GM19467 (cell line): ENCODE measurements around the gene LDB2.

Experiments
- ATAC-seq: cut with Tn5 transposase; IDR thresholded peaks from one replicate; pipeline ENCODE4 v1.9.1; 2021; ENCODE audit warnings: mild to moderate bottlenecking, moderate library complexity; ENCODE audit not compliant: unreplicated experiment

Gene LDB2

DNA sequence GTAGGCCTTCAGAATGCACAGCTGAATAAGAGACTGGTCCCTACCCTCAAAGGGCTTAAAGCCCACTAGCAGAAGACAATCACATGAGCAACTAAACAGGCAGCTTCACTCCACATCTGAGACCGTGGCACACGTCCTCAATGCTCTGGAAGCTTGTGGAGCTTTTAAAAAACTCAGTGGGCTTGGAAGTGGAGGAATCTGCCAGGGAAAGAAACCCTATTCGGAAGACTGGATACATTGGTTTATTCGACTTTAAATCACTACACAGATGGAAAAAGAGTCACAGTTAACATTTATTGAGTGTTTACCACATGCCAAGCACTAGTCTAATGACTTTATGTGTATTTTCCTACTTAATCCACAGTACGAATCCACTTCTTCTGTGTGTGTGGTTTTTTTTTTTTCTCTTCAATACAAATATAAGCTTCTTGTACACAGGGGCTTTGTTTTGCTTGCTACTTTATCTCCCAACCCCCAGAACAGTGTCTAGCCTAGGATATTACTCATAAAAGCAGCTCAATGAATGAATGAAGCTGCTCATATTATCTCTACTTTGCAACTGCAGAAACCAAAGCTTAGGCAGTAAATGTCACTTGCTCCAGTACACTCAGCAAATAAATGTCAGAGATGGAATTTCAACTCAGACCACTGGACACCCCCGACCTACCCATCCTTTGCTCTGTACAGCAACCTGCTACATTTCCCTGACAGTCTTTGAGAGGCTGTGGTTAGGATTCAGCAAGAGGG is 137.7 kb downstream of the LDB2 start:
- no peak for ATAC-seq

DNA sequence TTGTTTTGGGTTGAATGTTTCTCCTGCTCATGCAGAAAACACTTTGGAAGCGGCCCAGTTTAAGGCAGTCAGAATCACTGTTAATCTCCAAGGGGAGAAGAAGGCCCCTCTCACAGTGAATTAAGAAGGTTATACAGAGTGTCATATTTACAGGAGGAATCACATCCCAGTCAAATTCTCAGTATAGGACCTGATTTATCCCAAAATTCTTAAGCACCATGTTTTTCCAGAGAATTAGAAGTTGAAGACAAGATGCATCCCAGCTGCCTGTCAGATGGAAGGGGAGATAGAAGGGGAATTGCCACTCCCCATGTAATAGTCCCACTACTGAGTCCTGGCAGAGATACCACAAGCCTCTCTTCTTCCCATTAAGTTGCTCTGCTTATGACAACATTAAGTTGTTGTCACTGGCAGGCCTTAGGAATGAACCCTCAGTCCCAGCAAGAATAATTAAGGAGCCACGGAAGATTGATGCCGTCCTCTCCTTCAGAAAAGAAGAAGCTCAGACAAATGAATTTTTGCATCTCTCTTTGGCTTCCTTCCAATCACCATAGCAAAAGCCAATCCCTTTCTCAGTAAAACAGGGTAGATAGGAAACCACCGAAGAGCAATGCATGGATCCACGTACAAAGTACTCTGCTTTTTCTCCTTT is 138.4 kb downstream of the LDB2 start:
- ATAC-seq = no peak

DNA sequence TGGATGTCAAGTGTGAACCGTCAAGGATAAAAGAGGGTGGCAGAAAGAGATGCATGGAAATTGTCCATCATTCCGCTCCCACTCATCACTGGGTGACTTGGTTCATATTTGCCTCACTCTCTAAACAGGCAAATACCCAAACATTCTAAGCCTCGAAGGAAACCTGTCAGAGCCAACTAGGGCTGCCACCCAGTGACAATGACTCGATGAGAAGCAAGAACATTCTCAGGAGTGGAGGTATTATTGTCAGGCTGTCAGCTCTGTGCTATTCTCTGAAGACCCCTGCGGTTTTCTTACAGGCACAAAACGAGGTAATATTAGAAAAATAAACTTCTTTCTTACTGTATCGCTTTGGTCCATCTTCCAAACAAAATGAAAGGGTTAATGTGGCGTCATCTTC is 139.6 kb downstream of the LDB2 start:
- no peak for ATAC-seq

DNA sequence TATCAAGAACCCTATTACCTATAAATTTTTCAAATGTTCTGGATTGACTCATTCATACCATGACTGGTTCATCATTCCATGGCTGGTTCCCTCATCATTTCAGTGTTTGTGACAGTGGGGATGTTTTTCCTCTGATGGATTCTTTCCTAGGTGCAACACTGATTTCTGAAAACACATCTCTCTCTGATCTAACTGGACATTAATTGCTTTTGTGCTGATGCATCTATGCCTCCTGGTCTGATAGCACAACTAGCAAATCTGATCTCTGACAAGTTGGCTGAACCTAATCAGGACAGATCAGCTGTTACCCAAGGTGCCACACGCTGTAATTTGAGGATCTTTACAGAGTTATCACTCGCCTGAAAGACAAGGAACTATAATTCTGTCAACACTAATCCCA is 140.2 kb downstream of the LDB2 start:
- no peak for ATAC-seq

DNA sequence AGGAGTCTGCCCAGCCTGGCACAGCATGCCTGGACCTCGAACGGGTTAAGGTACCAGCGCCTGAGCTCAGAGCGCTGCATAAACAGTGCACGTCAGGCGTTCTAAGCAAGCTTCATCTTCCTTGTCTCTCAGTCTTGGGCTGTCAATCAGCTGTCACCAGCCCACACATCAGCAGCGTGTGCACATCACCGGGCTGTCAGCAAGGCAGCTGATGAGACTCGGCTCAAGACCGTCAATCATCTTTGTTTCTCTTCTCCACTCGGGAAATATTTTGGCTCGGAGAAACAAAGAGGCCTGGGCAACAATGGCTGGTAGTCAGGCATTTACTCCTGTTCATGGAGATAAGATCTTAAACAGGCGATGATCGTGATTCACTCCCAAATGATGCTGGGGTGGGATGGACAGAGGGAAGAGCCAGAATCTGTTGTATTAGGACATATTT is 141.3 kb downstream of the LDB2 start:
- no peak for ATAC-seq

DNA sequence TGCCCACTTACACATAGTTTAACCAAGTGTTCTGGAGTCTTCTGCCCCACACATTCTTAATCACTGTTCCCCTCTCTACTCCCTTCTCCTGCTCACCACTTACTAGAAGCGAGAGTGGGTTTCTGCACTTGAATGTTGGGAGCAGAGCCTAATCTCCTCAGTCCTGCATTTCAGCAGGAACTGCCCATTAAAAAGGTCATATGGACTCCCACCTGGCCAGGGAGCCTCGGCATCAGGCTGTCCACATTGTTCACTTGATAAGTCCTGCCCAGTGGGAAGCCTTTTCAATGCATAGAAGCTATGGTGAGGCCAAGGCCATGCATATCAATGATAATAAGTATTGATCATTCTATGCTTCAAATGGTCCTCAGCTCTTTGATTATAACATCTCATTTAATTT is 144.3 kb downstream of the LDB2 start:
- ATAC-seq = no peak

- no peak for ATAC-seq
Measured at GRCh38 chr4:16752150-16752549, 146.3 kb downstream of the LDB2 start.

- no peak for ATAC-seq
Measured at GRCh38 chr4:16750882-16751642, 147.4 kb downstream of the LDB2 start.

- no peak for ATAC-seq
Measured at GRCh38 chr4:16750216-16750615, 148.2 kb downstream of the LDB2 start.

GRCh38 chr4:16745887-16746286 is 152.6 kb downstream of the LDB2 start:
- no peak for ATAC-seq

DNA sequence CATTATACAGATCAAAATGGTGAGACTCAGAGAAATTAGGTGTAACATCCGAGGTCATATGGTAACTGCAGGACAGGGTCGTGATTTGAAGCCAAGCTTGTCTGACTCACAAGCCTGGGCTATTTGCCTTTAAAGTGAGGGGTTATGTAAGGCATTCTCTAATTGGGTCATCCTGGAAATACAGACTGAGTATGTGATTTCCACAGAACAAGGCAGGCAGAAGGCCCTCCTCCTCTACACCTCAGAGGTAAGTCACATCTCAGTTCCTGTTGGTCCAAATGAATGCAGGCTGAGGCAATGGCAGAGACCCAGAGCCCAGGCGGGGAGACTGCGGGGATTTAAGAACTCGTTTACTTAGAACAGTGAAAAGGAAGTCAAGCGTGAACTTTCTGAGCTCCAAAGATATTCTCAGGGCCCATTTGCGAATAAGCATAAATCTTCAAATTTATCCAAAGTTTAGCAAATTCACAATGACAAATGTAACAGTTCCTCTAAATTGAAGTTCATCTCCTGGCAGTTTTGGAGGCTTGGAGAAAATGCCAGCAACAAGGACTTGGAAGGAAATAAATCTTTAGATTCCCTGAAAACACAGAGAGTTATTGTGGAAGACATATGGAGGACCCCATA is 153.3 kb downstream of the LDB2 start:
- ATAC-seq = no peak

- no peak for ATAC-seq
Measured at GRCh38 chr4:16741287-16741686, 157.2 kb downstream of the LDB2 start.

- ATAC-seq = no peak
Measured at GRCh38 chr4:16739997-16740624, 158.3 kb downstream of the LDB2 start.

GRCh38 chr4:16738558-16738957 is 159.9 kb downstream of the LDB2 start:
- ATAC-seq = no peak

GRCh38 chr4:16733509-16733908 is 164.9 kb downstream of the LDB2 start:
- no peak for ATAC-seq

DNA sequence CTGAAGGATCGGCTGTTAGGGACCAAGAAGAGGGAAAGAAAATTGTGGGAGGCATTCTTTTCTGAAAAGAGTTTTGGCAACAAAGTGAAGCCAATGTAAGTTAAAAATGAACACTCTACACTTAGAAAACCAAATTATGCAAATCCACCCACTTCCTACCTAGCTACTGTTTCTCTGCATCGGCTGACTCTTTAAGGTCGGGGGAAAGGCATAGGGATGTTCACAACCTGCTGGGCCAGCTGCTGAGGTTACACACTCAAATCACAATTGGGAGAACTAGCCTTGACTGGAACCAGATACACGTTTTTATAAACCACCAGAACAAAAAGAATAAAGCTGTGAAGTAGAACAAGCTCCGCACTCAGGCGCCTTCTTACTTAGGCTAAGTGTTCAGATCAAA is 165.7 kb downstream of the LDB2 start:
- no peak for ATAC-seq

DNA sequence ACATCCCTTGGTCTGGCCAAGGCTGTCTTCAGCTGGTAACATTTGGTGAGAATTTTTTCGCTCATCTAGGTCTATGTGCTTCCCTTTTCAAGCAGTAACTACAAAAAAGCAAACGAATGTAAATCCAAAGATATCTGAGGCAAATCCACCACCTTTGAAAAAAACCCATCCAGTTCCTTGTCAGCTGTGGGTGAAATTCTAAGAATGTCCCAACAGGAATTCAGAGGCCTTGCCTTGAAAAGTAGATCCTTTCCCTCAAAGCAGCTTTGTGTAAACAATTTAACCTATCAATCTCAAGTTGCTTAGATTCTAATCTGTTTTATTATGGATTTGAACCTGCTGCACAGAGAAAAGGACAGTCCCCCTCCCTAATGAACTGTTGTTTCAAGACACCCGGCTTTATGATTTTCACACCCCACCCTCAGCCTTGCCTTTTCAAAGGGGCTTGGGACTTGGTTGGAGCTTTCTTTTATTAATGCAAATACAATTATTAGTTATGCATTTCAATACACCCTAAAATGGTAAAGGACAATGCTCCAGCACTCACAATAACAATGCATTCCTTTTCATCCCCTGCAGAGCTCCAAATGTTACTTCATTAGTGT is 166.6 kb downstream of the LDB2 start:
- no peak for ATAC-seq

GRCh38 chr4:16730522-16731205 is 167.8 kb downstream of the LDB2 start:
- ATAC-seq = no peak

- no peak for ATAC-seq
Measured at GRCh38 chr4:16729336-16729735, 169.1 kb downstream of the LDB2 start.

GRCh38 chr4:16728849-16729248 is 169.6 kb downstream of the LDB2 start:
- ATAC-seq = no peak
